Natural killer cell (primary cell): Measurements from ENCODE around the gene PRRC2C. TPM values are rescaled to one million over a fixed set of nuclear protein-coding genes. Genes with fewer than 3 reads are reported as not detected.
A peak's percentile ranks its signal among the peaks of the same experiment; 100 is the strongest.

ENCODE experiments used
- ATAC-seq, 3 donors: fragments of 150-1000 bp in 2 of 3; fragments of 200-7000 bp in 1 of 3; cut with Tn5 transposase; 1 replicate in 1 of 3; 2 replicates in 2 of 3; pipeline ENCODE4 v1.10.0; 2021; ENCODE audit warnings: mild to moderate bottlenecking in 2 of 3, moderate library complexity in 2 of 3
- DNase-seq, 2 donors: peaks; one replicate each; pipeline versions ENCODE4 v3.0.0 to v3.0.0-alpha.2; 2013 to 2021; ENCODE audit warnings: mixed read lengths in 1 of 2
- H3K27ac ChIP-seq: one replicate; pipeline ENCODE4 v1.5.1; 2013; ENCODE audit warnings: mild to moderate bottlenecking, low read length
- H3K27me3 ChIP-seq: one replicate; pipeline ENCODE4 v1.6.1; 2013; ENCODE audit warnings: low read length; ENCODE audit not compliant: control insufficient read depth, insufficient read depth
- H3K36me3 ChIP-seq: one replicate; pipeline ENCODE4 v1.6.1; 2013; ENCODE audit warnings: low read length; ENCODE audit not compliant: control insufficient read depth, insufficient read depth
- H3K4me1 ChIP-seq: one replicate; pipeline ENCODE4 v1.6.1; 2013; ENCODE audit warnings: low read length; ENCODE audit not compliant: control insufficient read depth, insufficient read depth
- H3K4me3 ChIP-seq: one replicate; pipeline ENCODE4 v1.5.1; 2013; ENCODE audit warnings: low read length
- H3K9me3 ChIP-seq: one replicate; pipeline ENCODE4 v1.6.1; 2013; ENCODE audit warnings: low read length; ENCODE audit not compliant: control insufficient read depth, insufficient read depth
- H3K27ac Mint-ChIP-seq, 2 donors: one replicate each; pipeline ENCODE4 v1.8.0; 2022; ENCODE audit warnings: mild to moderate bottlenecking in 2 of 2, mixed read lengths in 2 of 2, moderate library complexity in 1 of 2
- H3K27me3 Mint-ChIP-seq, 2 donors: one replicate each; pipeline ENCODE4 v1.8.0; 2022; ENCODE audit warnings: low read depth in 2 of 2, mixed read lengths in 2 of 2
- H3K36me3 Mint-ChIP-seq: one replicate; pipeline ENCODE4 v1.8.0; 2022; ENCODE audit warnings: mixed read lengths
- H3K4me1 Mint-ChIP-seq, 2 donors: one replicate each; pipeline ENCODE4 v1.8.0; 2022; ENCODE audit warnings: mixed read lengths in 2 of 2
- H3K4me3 Mint-ChIP-seq: one replicate; pipeline ENCODE4 v1.8.0; 2022; ENCODE audit warnings: mild to moderate bottlenecking, moderate library complexity, mixed read lengths
- H3K9me3 Mint-ChIP-seq, 2 donors: one replicate each; pipeline ENCODE4 v1.8.0; 2022; ENCODE audit warnings: mixed read lengths in 2 of 2
- WGBS: methylation state at CpG from one replicate; pipeline ENCODE4 v1.1.7; 2013; ENCODE audit warnings: missing lambda C conversion rate; ENCODE audit not compliant: insufficient coverage; 5-methylcytosine and 5-hydroxymethylcytosine counted together
- intact Hi-C: fragments of 100-400 bp; cut with micrococcal nuclease; formaldehyde crosslinking; loops from one replicate; pipeline ENCODE4 v1.14.2; 2022
- total RNA-seq, 4 donors: library from RNA; stranded (reverse); fragments of 120-200 nt in 1 of 4; gene quantifications; one replicate each; pipeline versions ENCODE4 v1.2.3 to v1.2.4, GENCODE V29; 2013 to 2022
- TF ChIP-seq, protein P1 (sequence below): fragments of 200-600 bp; IDR thresholded peaks from one replicate; pipeline ENCODE4 v1.8.0; 2022; ENCODE audit warnings: antibody characterized with exemption

Gene PRRC2C
- total RNA-seq, 3 donors from 2014 or later (not counting 1 experiment from before 2014, with no cell fraction given): 330 to 355 (median 353) TPM

DNA sequence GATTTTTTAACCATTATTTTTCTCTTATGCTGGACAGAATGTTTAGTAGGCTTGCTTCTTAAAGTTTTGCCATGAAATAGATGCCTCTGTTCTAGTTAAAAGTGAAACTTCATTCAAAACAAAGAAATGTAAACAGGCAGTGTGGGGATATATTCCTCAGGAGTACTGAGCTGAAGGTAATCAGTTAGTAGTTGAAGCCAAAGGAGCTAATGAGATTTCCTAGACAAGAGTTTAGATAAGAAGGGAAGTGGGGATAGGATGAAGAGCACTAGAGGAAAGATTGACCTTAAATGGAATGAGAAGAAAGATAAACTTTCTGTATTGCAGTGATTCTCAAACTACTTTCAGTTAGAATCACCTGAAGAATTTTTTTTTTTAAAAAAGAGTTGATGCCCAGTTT, 23.9 kb downstream of the PRRC2C start:
- peak overlapping the region; percentile 66 to 78 for H3K27ac Mint-ChIP-seq
- H3K4me3 ChIP-seq: no peak overlapping the region
- ATAC-seq (no peak), DNase-seq (no peak)
- intact Hi-C loops: loop anchor here (2.0 kb wide), 1 partner anchor 22 kb away; no protein-coding TSS in a partner anchor
- no peak overlapping the region for H3K27ac ChIP-seq
- peaks cover 15% of the 10 kb centered on the region for H3K4me1 ChIP-seq
- no peaks in the 10 kb centered on the region for H3K9me3 Mint-ChIP-seq
- no peaks in the 10 kb centered on the region for H3K27me3 Mint-ChIP-seq
- H3K27me3 ChIP-seq: no peaks in the 10 kb centered on the region
- peaks cover 94 to 96% of the 10 kb centered on the region in 2 donors for H3K4me1 Mint-ChIP-seq
- peaks cover 14% of the 10 kb centered on the region for H3K36me3 ChIP-seq
- TF ChIP-seq, protein P1, sequence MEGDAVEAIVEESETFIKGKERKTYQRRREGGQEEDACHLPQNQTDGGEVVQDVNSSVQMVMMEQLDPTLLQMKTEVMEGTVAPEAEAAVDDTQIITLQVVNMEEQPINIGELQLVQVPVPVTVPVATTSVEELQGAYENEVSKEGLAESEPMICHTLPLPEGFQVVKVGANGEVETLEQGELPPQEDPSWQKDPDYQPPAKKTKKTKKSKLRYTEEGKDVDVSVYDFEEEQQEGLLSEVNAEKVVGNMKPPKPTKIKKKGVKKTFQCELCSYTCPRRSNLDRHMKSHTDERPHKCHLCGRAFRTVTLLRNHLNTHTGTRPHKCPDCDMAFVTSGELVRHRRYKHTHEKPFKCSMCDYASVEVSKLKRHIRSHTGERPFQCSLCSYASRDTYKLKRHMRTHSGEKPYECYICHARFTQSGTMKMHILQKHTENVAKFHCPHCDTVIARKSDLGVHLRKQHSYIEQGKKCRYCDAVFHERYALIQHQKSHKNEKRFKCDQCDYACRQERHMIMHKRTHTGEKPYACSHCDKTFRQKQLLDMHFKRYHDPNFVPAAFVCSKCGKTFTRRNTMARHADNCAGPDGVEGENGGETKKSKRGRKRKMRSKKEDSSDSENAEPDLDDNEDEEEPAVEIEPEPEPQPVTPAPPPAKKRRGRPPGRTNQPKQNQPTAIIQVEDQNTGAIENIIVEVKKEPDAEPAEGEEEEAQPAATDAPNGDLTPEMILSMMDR: no peak
- H3K36me3 Mint-ChIP-seq: no peaks in the 10 kb centered on the region
- H3K4me3 Mint-ChIP-seq: peak overlapping the region; percentile 65
- no peaks in the 10 kb centered on the region for H3K9me3 ChIP-seq

DNA sequence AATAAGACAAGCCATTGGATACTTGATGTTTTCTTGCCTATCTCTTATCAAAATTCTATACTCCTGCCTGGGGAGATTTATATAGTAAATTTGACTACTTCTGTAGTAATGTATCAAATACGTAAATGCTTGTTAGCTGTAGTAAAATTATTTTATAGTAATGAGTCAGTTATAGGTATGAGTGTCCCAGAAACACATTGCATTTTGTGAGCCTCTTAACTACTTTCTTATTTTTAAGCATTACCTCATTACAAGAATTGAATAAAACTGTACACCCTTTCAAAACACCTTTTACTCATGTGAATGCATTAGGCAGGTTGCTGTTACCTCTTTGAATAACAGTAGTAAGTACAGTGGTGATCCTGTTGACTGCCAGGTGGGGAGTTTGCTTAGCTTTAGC, 28.4 kb downstream of the PRRC2C start:
- Histone ChIP-seq H3K27me3 (no peaks in the 10 kb centered on the region), H3K27ac (no peak overlapping the region), H3K4me1 (peaks cover 8% of the 10 kb centered on the region), H3K9me3 (no peaks in the 10 kb centered on the region), H3K4me3 (no peak overlapping the region), H3K36me3 (peaks cover 54% of the 10 kb centered on the region)
- WGBS: no CpG with 5 or more reads among the region's 1 CpG
- Mint-ChIP-seq H3K4me3 (no peak overlapping the region), H3K36me3 (peaks cover 24% of the 10 kb centered on the region), H3K27ac (peak overlapping the region; percentile 33 to 59), H3K9me3 (no peaks in the 10 kb centered on the region), H3K4me1 (peaks cover 64 to 77% of the 10 kb centered on the region in 2 donors), H3K27me3 (no peaks in the 10 kb centered on the region)
- intact Hi-C loops: no loop called here
- no peak for ATAC-seq
- DNase-seq: no peak
- TF ChIP-seq, protein P1: no peak

DNA sequence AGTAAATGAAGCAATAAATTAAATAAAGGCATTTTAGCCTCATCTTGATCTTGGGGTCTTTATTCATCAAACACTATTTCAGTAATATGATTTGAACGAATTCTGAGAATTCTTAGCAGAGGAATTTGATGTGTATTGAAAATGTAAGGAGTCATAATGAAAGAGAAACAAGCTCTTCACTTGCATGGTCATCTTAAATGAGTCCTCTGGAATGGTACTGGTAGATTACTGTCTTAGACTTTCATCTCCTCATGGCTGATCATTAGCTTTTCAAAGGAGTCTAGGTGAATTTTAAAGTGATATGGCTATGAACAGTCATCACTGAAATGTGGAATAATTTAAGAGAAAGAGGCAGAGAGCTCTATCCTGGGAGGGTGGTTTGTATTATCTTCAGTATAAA, 30.0 kb downstream of the PRRC2C start:
- intact Hi-C loops: no loop called here
- H3K36me3 Mint-ChIP-seq: peaks cover 24% of the 10 kb centered on the region

More for the DNA sequence above, 30.0 kb downstream of the PRRC2C start:
- Histone ChIP-seq H3K36me3 (peaks cover 70% of the 10 kb centered on the region), H3K4me3 (no peak overlapping the region), H3K27ac (no peak overlapping the region), H3K27me3 (no peaks in the 10 kb centered on the region), H3K4me1 (no peaks in the 10 kb centered on the region), H3K9me3 (no peaks in the 10 kb centered on the region)
- Mint-ChIP-seq H3K27me3 (no peaks in the 10 kb centered on the region), H3K9me3 (no peaks in the 10 kb centered on the region), H3K4me1 (peaks cover 50 to 63% of the 10 kb centered on the region in 2 donors), H3K4me3 (no peak overlapping the region), H3K27ac (peak overlapping the region; percentile 33 to 67)
- TF ChIP-seq, protein P1: no peak
- DNase-seq (no peak), ATAC-seq (no peak)
- WGBS: 83% methylated on average over 1 of the region's 1 CpG
